Measurements from ENCODE around the gene SRPX.

The SRPX gene

GRCh38 chrX:38206542-38206941 lies 14.1 kb downstream of the SRPX start:
- DNase-seq (ENCODE audit: low read depth) = no peak

GRCh38 chrX:38206036-38206435 lies 14.6 kb downstream of the SRPX start:
- no peak for DNase-seq (ENCODE audit: low read depth)

DNA sequence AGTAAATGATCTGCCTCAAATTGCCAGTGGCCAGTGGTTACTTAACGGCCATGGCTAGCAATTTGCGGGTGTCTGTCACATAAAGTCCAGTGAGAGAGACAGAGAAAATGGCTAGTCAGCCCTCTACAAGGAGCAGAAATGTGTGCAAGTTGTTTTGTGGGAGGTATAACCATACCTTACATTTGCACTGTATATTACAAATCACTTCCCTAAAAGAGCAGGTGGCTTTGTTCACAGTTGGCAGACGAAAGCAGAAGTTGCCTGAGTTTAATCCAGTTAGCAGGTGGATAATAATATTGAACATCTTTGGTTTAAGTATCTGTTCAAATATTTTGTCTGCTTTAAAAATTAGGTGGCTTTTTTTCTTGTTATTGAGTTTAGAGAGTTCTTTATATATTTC lies 15.6 kb downstream of the SRPX start:
- DNase-seq (ENCODE audit: low read depth) = no peak

- no peak for DNase-seq (ENCODE audit: low read depth)
Observed at GRCh38 chrX:38192007-38192810, 28.5 kb downstream of the SRPX start.

- DNase-seq (ENCODE audit: low read depth) = no peak
Observed at GRCh38 chrX:38189431-38190250, 31.0 kb downstream of the SRPX start.

- no peak for DNase-seq (ENCODE audit: low read depth)
Observed at GRCh38 chrX:38183596-38183995, 37.1 kb downstream of the SRPX start.

DNA sequence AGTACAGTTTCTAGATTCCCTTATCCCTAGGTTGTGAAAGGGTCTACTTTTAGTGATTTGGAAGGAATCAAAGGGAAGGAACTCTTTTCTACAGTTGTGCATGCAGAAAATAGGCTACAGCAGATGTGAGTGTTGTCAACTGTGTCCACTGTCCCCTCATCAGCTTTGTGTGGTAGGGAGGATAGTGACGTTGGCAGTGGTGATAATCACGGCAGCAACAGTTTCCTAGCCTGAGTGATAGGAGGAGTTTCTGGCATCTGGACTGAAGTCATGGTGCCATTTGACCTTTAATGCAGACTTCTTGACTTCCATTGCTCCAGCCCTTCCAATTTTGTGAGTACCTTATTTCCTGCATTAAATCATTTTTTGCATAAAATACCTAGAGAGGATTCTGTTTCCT lies 39.3 kb downstream of the SRPX start:
- DNase-seq (ENCODE audit: low read depth) = no peak

GRCh38 chrX:38178396-38178795 lies 42.3 kb downstream of the SRPX start:
- no peak for DNase-seq (ENCODE audit: low read depth)

DNA sequence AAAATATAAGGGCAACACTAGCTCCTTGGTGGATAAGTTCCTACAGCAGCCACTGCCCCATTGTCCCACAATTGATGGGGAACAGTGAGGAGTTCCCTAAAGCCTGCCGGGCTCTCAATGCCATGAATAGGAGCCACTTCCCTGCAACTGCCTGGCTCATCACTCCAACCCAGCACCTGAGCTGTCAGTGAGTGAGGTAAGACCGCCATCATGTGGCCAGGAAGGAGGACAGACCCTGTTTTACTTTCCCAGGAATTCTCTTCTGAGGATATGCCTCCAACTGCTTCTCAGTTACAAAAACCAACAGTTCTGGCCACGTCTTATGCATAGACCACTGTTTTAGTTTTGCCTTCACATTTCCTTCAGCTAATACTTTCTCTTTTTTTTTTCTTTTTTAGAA lies 45.5 kb downstream of the SRPX start:
- no peak for DNase-seq (ENCODE audit: low read depth)

DNA sequence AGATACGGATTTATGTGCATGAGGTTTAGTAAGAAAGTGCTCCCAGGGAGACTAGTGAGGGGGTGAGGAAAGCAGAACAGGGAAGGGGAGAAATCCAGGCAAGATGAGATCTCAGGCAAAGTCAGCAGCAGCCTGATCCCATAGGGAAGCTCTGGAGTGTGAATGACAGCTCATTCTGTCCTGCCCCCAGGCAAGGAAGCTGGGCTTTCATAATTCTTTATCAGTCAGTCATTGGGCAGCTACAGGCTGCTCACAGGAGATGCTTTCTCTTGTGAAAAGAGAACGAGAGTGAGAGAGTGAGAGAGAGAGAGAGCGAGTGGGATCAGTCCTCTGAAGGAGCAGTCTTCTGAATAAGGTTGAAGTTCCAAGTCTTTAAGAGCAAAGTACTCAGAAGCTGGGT lies 48.1 kb downstream of the SRPX start:
- no peak for DNase-seq (ENCODE audit: low read depth)

GRCh38 chrX:38170556-38170955 lies 50.1 kb downstream of the SRPX start:
- DNase-seq (ENCODE audit: low read depth) = no peak

DNA sequence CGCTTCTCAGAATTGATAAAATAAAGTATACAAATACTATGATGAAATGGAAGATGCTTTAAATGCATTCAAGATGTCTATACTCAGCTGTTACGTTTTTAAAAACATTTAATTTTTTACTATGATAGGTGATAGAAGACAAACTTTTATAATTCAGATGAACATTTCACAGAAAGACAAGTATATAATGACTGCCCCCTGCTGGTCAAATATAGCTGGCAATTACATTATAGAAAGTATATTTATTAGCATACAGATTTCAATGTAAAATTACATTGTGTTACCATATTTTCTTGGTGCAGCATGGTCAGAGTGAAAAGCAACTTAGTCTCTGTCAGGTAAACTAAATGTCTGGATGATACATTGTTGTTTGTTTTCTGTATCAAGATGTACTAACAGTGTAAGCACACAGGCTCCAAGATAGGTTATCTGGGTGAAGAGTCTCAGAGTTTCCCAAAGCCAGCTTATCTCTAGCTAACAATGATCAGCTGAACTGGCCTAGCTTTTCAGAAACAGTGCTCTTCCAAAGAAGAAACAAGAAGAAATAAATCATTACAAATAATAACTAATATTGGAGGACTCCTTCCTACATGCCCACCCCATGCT lies 54.1 kb downstream of the SRPX start:
- DNase-seq (ENCODE audit: low read depth) = no peak

DNA sequence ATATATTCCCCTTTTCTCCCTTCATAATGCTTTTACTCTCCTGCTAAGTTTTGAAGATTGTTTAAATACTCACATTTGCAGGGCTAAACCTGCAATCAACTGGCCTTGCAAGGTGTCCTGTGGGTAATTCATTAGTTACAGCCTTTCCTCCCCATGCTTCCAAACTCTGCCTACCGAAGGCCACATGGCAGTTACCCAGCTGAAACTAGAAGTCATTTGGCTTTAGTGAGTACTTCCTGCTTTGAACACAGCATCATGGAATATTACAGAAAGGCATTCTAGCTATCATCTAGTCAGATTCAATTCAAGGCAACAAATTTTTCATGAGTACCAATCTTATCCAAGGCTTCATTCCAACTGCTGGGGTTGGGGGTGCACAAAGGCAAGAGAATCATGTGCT lies 55.6 kb downstream of the SRPX start:
- no peak for DNase-seq (ENCODE audit: low read depth)

DNA sequence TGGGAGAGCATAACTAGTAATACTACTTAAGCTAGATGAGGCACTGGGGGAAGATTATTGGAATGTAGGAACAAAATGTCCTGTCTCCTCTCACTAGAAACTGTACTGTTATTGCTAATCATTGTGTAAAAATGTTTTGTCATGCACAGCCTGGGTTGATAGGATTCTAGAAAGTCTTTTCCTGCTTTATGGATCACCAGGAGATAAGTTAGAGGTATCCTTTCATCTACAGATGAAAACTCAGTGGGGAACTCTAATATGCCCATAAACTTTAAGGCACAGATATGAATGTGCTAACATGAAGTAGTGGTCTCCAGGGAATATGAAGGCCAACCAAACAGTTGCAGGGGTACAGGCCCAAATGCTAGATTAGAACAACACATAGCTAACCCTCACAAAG lies 57.5 kb downstream of the SRPX start:
- no peak for DNase-seq (ENCODE audit: low read depth)

- no peak for DNase-seq (ENCODE audit: low read depth)
Observed at GRCh38 chrX:38156838-38157237, 63.8 kb downstream of the SRPX start.

GRCh38 chrX:38154818-38155217 lies 65.9 kb downstream of the SRPX start:
- DNase-seq (ENCODE audit: low read depth) = no peak

- no peak for DNase-seq (ENCODE audit: low read depth)
Observed at GRCh38 chrX:38154340-38154739, 66.3 kb downstream of the SRPX start.

- no peak for DNase-seq (ENCODE audit: low read depth)
Observed at GRCh38 chrX:38151441-38151840, 69.2 kb downstream of the SRPX start.

- DNase-seq (ENCODE audit: low read depth) = no peak
Observed at GRCh38 chrX:38150993-38151392, 69.7 kb downstream of the SRPX start.

- DNase-seq (ENCODE audit: low read depth) = no peak
Observed at GRCh38 chrX:38149016-38149415, 71.7 kb downstream of the SRPX start.

DNA sequence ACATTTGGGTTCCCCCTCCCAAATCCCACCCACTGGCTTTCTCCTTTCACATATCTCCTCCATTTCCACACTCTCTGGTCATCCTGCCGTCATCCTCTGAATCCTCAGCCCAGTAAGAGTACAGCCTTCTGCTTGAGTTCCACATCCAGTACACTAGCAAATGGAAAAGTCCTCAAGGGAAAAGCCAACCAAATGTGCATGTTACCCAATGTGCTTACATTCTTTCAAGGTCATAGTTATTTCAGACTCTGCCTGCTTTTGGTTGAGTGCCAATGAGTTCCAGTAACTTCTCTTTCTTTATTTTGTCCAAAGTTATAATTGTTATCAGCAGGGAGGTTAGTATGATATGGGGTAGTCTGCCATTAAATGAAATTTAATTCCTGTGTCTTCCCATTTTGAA lies 78.1 kb downstream of the SRPX start:
- DNase-seq (ENCODE audit: low read depth) = no peak

DNA sequence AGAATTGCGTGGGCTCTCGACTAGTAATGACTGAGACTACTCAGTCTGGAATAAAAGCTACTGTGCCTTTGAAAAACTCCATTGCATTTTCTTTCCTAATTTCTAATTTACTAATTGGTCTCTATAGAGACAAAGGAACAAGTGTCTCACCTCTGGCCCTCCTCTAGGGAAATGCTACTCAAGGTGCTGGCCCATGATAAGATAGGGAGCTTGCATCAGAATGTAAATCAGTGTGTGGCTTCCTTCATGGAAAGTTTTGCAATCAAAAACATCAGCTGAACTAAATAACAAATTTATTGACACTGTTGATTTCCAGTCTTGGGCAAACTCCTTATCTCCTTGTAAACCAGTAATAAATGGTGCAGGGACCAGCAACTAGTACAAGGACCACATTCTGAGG lies 81.8 kb downstream of the SRPX start:
- DNase-seq (ENCODE audit: low read depth) = no peak

Data from T-helper 22 cell (primary cell).